A673 (cell line): ENCODE results near the gene SLX4IP. TPM values are rescaled to one million over a fixed set of nuclear protein-coding genes. Genes with fewer than 3 reads are reported as not detected.

Experiments
- Bru-seq: library from RNA; stranded (reverse); fragments of 400-500 nt; gene quantifications from one replicate; lab custom pipeline; 2021; lab: Mats Ljungman, UMichigan
- BruChase-seq, 2 experiments: library from RNA; stranded (reverse); fragments of 400-500 nt; gene quantifications; one replicate each; lab custom pipeline; 2021; lab: Mats Ljungman, UMichigan
- BruUV-seq: library from RNA; stranded (reverse); fragments of 400-500 nt; replicated peaks from 2 replicates; lab custom pipeline; 2021; lab: Mats Ljungman, UMichigan
- CTCF ChIA-PET: fragments of 300-600 bp; sonication (Branson Sonifier 250); formaldehyde crosslinking; loops from one replicate; lab custom pipeline; 2022; ENCODE audit warnings: antibody characterized with exemption; lab: Charles Lee
- POLR2A ChIA-PET: fragments of 300-600 bp; sonication (Branson Sonifier 250); formaldehyde crosslinking; loops from one replicate; lab custom pipeline; 2022; ENCODE audit warnings: antibody characterized with exemption; ENCODE audit not compliant: low non-redundant PET; lab: Charles Lee
- DNase-seq: peaks from one replicate; pipeline ENCODE4 v3.0.0-alpha.2; 2015; ENCODE audit warnings: low spot score
- H3K27ac ChIP-seq: fragments of 200-600 bp; sonication (generic); 2 replicates; pipeline ENCODE4 v1.5.1; 2016; ENCODE audit warnings: mixed run types, low read depth, mild to moderate bottlenecking, mixed read lengths, antibody characterized with exemption, low read length; ENCODE audit not compliant: poor library complexity, severe bottlenecking
- H3K27me3 ChIP-seq: fragments of 200-600 bp; sonication (generic); replicated peaks from 2 replicates; pipeline ENCODE4 v1.6.1; 2017; ENCODE audit warnings: mixed run types, low read depth, mild to moderate bottlenecking, mixed read lengths, antibody characterized with exemption, low read length; ENCODE audit not compliant: insufficient read depth, poor library complexity
- H3K36me3 ChIP-seq: fragments of 200-600 bp; sonication (generic); 2 replicates; pipeline ENCODE4 v1.6.1; 2016; ENCODE audit warnings: mixed run types, mild to moderate bottlenecking, mixed read lengths, antibody characterized with exemption, low read length; ENCODE audit not compliant: insufficient read depth, poor library complexity, severe bottlenecking
- H3K4me1 ChIP-seq: fragments of 200-600 bp; sonication (generic); 2 replicates; pipeline ENCODE4 v1.6.1; 2017; ENCODE audit warnings: mixed run types, mild to moderate bottlenecking, mixed read lengths, antibody characterized with exemption, low read length; ENCODE audit not compliant: insufficient read depth, poor library complexity, severe bottlenecking
- H3K4me3 ChIP-seq: fragments of 200-600 bp; sonication (generic); 2 replicates; pipeline ENCODE4 v1.5.1; 2016; ENCODE audit warnings: low read depth, mixed run types, mild to moderate bottlenecking, mixed read lengths, low read length; ENCODE audit not compliant: poor library complexity, severe bottlenecking
- H3K9me3 ChIP-seq: fragments of 200-600 bp; sonication (generic); 2 replicates; pipeline ENCODE4 v1.6.1; 2016; ENCODE audit warnings: mixed run types, low read depth, mild to moderate bottlenecking, mixed read lengths, antibody characterized with exemption, low read length; ENCODE audit not compliant: poor library complexity, severe bottlenecking
- EZH2 ChIP-seq: fragments of 200-600 bp; sonication (generic); IDR thresholded peaks from 2 replicates; pipeline ENCODE4 v1.6.1; 2017; ENCODE audit warnings: borderline replicate concordance, low read depth, mild to moderate bottlenecking, mixed read lengths, antibody characterized with exemption, low read length; ENCODE audit not compliant: poor library complexity, severe bottlenecking
- intact Hi-C: fragments of 100-400 bp; cut with micrococcal nuclease; formaldehyde crosslinking; loops from one replicate; pipeline ENCODE4 v1.10.0; 2022; ENCODE audit not compliant: unreplicated experiment
- long read RNA-seq: library from polyadenylated mRNA; stranded (forward); transcript quantifications from one replicate; pipeline ENCODE4 v2.0.0, GENCODE V29; 2022
- total RNA-seq: library from RNA; stranded (reverse); gene quantifications from 2 replicates; pipeline ENCODE4 v1.2.3, GENCODE V29; 2021
- TF ChIP-seq, protein P1 (sequence below): fragments of 300-800, 200-600 bp; sonication (generic); conservative IDR thresholded peaks from 2 replicates; pipeline ENCODE4 v1.5.1; 2017; ENCODE audit warnings: low read depth, mild to moderate bottlenecking, antibody characterized with exemption, low read length, moderate library complexity, mixed read lengths

SLX4IP gene
- total RNA-seq (8.5 and 9.8 TPM in 2 replicates), Bru-seq, nascent RNA (percentile 75 among the genes with signal in this experiment), BruChase-seq, experiment 1, labeled RNA remaining after a 2-hour chase (percentile 71 among the genes with signal in this experiment), BruChase-seq, experiment 2, labeled RNA remaining after a 6-hour chase (percentile 66 among the genes with signal in this experiment)
- long read RNA-seq, partial matches to known transcripts: 2 of 5 reads
- long read RNA-seq, other reads (novel, unspliced or antisense): 3 of 5 reads

DNA sequence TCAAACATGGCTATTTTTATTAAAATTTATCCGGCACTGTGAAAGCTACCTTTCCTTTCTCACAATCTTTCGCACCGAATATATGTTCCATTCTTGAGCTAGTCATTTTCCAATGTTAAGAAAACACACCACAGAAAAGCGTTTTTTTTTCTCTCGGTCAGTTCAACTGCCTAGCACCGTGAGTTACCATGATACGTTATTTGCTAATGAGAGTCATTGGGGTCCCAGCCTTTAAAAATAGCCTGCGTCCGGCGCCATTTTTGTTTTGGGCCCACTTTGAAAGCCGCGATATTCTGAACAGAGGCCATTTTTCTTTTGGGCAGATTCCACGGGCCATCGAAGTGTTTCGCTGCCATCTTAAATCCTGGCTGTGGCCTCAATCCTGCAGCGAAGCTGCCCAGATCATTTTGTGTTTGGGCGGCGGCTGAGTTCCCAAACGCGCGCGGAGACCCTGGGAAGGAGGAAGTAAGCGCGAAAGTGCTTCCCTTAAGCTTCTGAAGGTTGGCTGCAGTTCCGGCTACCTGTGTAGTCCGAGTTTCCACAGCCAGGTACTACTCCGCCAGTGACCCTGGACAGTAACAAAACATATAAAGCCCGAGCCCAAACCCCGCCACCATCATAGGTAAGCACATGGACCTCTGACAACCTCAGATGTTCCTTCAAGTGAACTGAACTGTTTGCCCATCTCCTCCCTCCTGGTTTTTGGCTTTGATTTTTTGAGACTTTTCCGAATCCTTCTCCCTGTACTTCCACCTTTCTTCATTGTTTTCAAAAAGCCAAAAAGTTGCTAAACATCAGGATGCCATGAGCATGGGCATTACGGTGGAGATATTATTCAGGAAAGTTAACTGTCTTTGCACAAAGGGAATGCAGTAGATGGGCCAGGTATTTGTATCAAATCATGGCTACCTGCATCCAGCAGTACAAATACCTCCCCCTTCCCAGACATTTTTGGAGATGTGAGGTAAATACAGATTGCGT, at the start of gene SLX4IP:
Gene SLX4IP (plus strand): TSS at position 474 of the 981 bp plus-strand sequence. CDS start 22,900 bp downstream, outside the sequence.
- Histone ChIP-seq H3K9me3 (no peaks in the 10 kb centered on the region), H3K36me3 (no peaks in the 10 kb centered on the region), H3K4me1 (peaks cover 37% of the 10 kb centered on the region), H3K27ac (peak within 1 kb of the TSS; percentile 87), H3K27me3 (no peaks in the 10 kb centered on the region), H3K4me3 (peak within 1 kb of the TSS; percentile 78)
- intact Hi-C loops: loop anchor here (2.0 to 5.0 kb wide), 3 partner anchors 32 to 102 kb away; no protein-coding TSS in a partner anchor
- peak; percentile 97 for DNase-seq
- BruUV-seq: TSS peak; percentile 56
- CTCF ChIA-PET: no interaction called here
- TF ChIP-seq, protein P1, sequence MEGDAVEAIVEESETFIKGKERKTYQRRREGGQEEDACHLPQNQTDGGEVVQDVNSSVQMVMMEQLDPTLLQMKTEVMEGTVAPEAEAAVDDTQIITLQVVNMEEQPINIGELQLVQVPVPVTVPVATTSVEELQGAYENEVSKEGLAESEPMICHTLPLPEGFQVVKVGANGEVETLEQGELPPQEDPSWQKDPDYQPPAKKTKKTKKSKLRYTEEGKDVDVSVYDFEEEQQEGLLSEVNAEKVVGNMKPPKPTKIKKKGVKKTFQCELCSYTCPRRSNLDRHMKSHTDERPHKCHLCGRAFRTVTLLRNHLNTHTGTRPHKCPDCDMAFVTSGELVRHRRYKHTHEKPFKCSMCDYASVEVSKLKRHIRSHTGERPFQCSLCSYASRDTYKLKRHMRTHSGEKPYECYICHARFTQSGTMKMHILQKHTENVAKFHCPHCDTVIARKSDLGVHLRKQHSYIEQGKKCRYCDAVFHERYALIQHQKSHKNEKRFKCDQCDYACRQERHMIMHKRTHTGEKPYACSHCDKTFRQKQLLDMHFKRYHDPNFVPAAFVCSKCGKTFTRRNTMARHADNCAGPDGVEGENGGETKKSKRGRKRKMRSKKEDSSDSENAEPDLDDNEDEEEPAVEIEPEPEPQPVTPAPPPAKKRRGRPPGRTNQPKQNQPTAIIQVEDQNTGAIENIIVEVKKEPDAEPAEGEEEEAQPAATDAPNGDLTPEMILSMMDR: no peak
- no peak for TF ChIP-seq EZH2
- POLR2A ChIA-PET: no interaction called here

DNA sequence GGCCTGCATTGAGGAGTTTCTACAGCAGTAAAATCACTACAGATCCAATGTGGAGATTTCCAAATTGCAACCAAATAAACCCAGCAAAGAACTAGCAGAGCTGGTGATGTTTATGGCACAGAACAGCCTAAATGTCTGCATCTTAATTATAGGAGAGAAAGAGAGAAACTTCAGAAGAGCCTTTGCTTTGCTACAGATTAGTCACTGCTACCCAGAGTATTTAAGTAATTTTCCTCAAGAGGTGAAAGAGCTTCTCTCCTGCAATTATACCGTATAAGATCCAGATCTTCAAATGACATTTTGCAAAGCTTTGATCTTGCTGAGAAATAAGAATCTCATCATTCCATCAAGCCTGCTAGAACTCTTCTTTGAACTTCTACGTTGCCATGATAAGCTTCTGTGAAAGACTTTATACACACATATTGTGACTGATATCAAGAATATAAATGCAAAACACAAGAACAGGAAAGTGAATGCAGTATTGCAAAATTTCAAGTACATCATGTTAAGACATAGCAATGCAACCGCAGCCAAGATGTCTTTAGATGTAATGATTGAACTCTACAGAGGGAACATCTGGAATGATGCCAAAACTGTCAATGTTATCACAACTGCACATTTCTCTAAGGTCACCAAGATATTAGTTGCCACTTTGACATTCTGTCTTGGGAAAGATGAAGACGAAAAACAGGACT, 49.1 kb upstream of the SLX4IP start:
- POLR2A ChIA-PET: no interaction called here
- CTCF ChIA-PET: no interaction called here
- H3K36me3 ChIP-seq: no peaks in the 10 kb centered on the region

DNA sequence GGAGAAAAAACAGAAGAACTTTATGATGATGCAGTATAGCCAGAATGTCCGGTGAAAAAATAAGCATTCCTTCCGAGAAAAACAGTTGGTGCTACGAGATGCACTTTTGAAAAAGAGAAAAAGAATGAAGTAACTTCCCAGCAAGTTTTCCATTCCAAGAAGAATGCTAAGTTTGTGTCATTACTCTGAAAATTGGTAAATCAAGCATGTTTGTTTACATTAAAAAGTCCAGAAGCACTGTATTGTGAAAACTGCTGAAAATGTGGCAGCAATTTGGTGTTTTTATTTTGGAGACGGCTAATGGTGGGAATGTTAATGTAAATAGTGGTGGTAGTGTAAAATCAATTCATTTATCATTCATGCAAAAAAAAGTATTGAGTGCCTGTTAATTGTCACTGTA, 47.4 kb upstream of the SLX4IP start:
- no peak overlapping the region for H3K27ac ChIP-seq
- BruUV-seq: no TSS peak
- no peak for TF ChIP-seq EZH2
- no peak overlapping the region for H3K4me3 ChIP-seq
- H3K4me1 ChIP-seq: no peaks in the 10 kb centered on the region
- no peaks in the 10 kb centered on the region for H3K9me3 ChIP-seq
- H3K27me3 ChIP-seq: no peaks in the 10 kb centered on the region
- H3K36me3 ChIP-seq: no peaks in the 10 kb centered on the region
- intact Hi-C loops: no loop called here
- DNase-seq: no peak
- CTCF ChIA-PET: no interaction called here
- POLR2A ChIA-PET: no interaction called here

More for the DNA sequence above, 49.1 kb upstream of the SLX4IP start:
- DNase-seq: no peak
- H3K4me3 ChIP-seq: no peak overlapping the region
- H3K27ac ChIP-seq: no peak overlapping the region
- no peaks in the 10 kb centered on the region for H3K9me3 ChIP-seq
- no peaks in the 10 kb centered on the region for H3K27me3 ChIP-seq
- BruUV-seq: no TSS peak
- intact Hi-C loops: no loop called here
- no peaks in the 10 kb centered on the region for H3K4me1 ChIP-seq
- TF ChIP-seq EZH2: no peak
- TF ChIP-seq, protein P1: no peak
